Skeletal muscle satellite cell (primary cell): ENCODE results near the gene SPEG.
A peak's percentile ranks its signal among the peaks of the same experiment; 100 is the strongest.

Experiments used
- H3K27me3 ChIP-seq: 2 replicates; pipeline ENCODE4 v1.7.0; 2013; ENCODE audit warnings: low read length; ENCODE audit not compliant: control insufficient read depth, insufficient read depth
- H3K36me3 ChIP-seq: 2 replicates; pipeline ENCODE4 v1.7.0; 2013; ENCODE audit warnings: mild to moderate bottlenecking, control low read depth, low read length; ENCODE audit not compliant: insufficient read depth
- H3K4me1 ChIP-seq: 2 replicates; pipeline ENCODE4 v1.7.0; 2013; ENCODE audit warnings: low read length; ENCODE audit not compliant: control insufficient read depth, insufficient read depth
- H3K4me2 ChIP-seq: 2 replicates; pipeline ENCODE4 v1.7.0; 2013; ENCODE audit warnings: mild to moderate bottlenecking, low read length
- H3K4me3 ChIP-seq: 2 replicates; pipeline ENCODE4 v1.7.0; 2013; ENCODE audit warnings: low read length
- H3K9ac ChIP-seq: 2 replicates; pipeline ENCODE4 v1.7.0; 2013; ENCODE audit warnings: mild to moderate bottlenecking, low read depth, low read length, moderate library complexity
- H3K9me3 ChIP-seq: replicated peaks from 2 replicates; pipeline ENCODE4 v1.7.0; 2013; ENCODE audit warnings: mild to moderate bottlenecking, control low read depth, low read length

SPEG gene

DNA sequence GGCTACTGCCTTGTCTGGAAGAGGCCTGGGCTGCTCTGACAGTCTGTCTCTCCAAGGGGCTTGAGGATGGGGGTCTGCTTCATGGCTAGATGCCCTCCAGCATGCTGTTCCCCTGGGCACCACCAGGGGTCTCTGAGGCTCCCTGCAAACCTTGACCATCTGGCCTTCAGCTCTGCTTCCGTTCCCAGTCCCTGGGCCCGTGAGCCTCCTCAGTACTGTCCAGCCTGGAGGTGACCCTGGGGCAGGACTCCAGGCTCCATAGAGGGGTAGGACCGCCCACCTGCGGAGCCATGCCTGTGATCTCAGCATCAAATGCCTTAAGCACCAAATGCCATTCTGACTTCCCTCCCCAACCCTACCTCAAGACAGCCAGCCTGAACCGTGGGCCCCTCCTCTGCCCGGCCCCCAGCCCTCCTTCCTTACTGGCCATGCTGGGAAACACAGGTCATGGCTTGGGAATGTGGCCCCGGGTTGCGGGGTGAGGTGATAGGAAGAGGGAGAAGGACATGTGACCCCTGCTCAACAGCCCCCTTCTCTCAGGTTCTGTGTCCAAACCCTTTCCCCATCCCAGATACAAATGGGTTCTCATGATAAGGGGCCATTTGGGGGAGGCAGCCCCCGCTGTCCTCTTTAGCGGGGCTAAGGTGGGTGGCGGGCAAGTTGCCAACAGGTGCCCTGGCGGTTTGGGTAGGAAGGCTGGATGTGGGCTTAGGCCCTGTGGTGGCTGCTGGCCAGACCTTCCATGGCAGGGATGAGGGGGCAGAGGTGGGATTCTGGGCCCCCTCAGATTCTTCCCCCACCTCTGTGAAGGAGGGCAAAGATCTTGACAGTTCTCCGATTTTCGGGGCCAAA lies 25.0 kb downstream of the SPEG start:
- Histone ChIP-seq H3K4me2 (peak overlapping the region; percentile 31), H3K4me3 (no peak overlapping the region), H3K36me3 (peaks cover 5% of the 10 kb centered on the region), H3K9me3 (no peaks in the 10 kb centered on the region), H3K4me1 (peaks cover 19% of the 10 kb centered on the region), H3K27me3 (no peaks in the 10 kb centered on the region), H3K9ac (peak overlapping the region; percentile 32)

GRCh38 chr2:219460424-219460926 lies 25.8 kb downstream of the SPEG start:
- no peaks in the 10 kb centered on the region for H3K27me3 ChIP-seq
- H3K4me3 ChIP-seq, result peak overlapping the region; percentile 24
- peaks cover 5% of the 10 kb centered on the region for H3K36me3 ChIP-seq
- H3K4me2 ChIP-seq, result peak overlapping the region; percentile 31
- H3K9ac ChIP-seq, result peak overlapping the region; percentile 32
- H3K9me3 ChIP-seq, result no peaks in the 10 kb centered on the region
- peaks cover 19% of the 10 kb centered on the region for H3K4me1 ChIP-seq

GRCh38 chr2:219461047-219461514 lies 26.4 kb downstream of the SPEG start:
- peaks cover 19% of the 10 kb centered on the region for H3K4me1 ChIP-seq
- no peaks in the 10 kb centered on the region for H3K9me3 ChIP-seq
- H3K27me3 ChIP-seq, result no peaks in the 10 kb centered on the region
- peaks cover 5% of the 10 kb centered on the region for H3K36me3 ChIP-seq
- no peak overlapping the region for H3K4me3 ChIP-seq
- H3K4me2 ChIP-seq, result peak overlapping the region; percentile 31
- no peak overlapping the region for H3K9ac ChIP-seq

- H3K27me3 ChIP-seq, result no peaks in the 10 kb centered on the region
Measured at GRCh38 chr2:219461669-219462068, 27.0 kb downstream of the SPEG start.

DNA sequence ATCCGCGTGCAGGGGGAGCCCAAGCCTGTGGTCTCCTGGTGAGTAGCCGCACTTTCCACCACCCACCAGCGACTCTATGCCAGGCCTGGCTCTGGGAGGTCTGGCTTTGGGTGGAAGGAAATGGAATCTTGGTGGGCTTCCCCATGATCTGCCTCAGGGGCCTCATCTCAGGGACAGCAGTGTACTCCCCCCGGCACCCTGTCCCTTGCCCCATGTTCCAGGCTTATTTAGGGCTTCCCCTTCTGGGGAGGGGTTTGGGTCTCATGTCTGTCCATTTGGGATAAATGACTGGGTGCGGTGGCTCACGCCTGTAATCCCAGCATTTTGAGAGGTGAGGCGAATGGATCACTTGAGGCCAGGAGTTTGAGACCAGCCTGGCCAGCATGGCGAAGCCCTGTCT lies 27.7 kb downstream of the SPEG start:
- H3K4me1 ChIP-seq, result peaks cover 19% of the 10 kb centered on the region
- no peaks in the 10 kb centered on the region for H3K27me3 ChIP-seq
- H3K36me3 ChIP-seq, result peaks cover 11% of the 10 kb centered on the region

More at GRCh38 chr2:219461669-219462068, 27.0 kb downstream of the SPEG start:
- Histone ChIP-seq H3K9ac (no peak overlapping the region), H3K4me1 (peaks cover 19% of the 10 kb centered on the region), H3K4me3 (no peak overlapping the region), H3K9me3 (no peaks in the 10 kb centered on the region), H3K36me3 (peaks cover 5% of the 10 kb centered on the region), H3K4me2 (no peak overlapping the region)

GRCh38 chr2:219464286-219465032 lies 29.8 kb downstream of the SPEG start:
- Histone ChIP-seq H3K27me3 (no peaks in the 10 kb centered on the region), H3K4me1 (peaks cover 28% of the 10 kb centered on the region), H3K9me3 (no peaks in the 10 kb centered on the region), H3K4me2 (no peak overlapping the region), H3K4me3 (no peak overlapping the region), H3K9ac (no peak overlapping the region), H3K36me3 (peaks cover 17% of the 10 kb centered on the region)

More for the DNA sequence above, 27.7 kb downstream of the SPEG start:
- Histone ChIP-seq H3K9me3 (no peaks in the 10 kb centered on the region), H3K4me2 (no peak overlapping the region), H3K4me3 (no peak overlapping the region), H3K9ac (no peak overlapping the region)

- no peaks in the 10 kb centered on the region for H3K9me3 ChIP-seq
- no peak overlapping the region for H3K4me2 ChIP-seq
- no peak overlapping the region for H3K4me3 ChIP-seq
- peaks cover 17% of the 10 kb centered on the region for H3K36me3 ChIP-seq
- H3K4me1 ChIP-seq, result peaks cover 19% of the 10 kb centered on the region
- H3K9ac ChIP-seq, result no peak overlapping the region
- H3K27me3 ChIP-seq, result no peaks in the 10 kb centered on the region
Measured at GRCh38 chr2:219465659-219466561, 31.3 kb downstream of the SPEG start.

DNA sequence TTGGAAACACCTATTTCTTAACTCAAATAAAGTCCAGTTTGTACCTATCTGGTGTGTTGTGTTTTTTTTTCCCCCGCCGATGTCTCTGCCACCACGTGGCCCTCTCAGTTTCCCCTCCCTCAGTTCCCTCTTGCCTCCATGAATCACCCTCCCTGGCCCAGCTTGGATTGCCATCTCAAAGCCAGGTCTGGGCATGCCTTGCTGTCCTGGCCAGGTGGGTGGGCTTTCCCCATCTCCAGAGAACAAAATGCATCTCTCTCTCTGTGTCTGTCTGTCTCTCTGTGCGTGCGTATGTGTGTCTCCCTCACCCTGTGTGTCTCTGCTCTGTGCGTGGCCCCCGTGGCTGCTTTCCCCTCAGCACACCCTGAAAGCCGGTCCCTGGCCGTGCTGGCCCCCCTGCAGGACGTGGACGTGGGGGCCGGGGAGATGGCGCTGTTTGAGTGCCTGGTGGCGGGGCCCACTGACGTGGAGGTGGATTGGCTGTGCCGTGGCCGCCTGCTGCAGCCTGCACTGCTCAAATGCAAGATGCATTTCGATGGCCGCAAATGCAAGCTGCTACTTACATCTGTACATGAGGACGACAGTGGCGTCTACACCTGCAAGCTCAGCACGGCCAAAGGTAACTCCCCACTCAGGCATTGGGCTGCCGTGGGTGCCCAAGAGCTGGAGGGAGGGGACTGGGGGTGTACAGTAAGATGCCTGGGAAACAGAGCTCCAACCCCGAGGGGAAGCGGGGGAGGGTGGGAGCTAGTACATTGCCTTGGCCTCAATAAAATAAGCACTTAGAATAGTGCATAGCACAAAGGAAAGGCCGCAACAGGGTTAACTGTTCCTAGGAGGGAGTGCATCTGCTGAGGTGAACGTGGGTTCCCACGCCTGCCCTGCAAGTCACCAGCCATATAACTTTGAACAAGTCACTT lies 32.4 kb downstream of the SPEG start:
- H3K4me1 ChIP-seq, result peaks cover 14% of the 10 kb centered on the region
- H3K27me3 ChIP-seq, result no peaks in the 10 kb centered on the region
- no peaks in the 10 kb centered on the region for H3K9me3 ChIP-seq
- no peak overlapping the region for H3K9ac ChIP-seq
- H3K36me3 ChIP-seq, result peaks cover 16% of the 10 kb centered on the region
- no peak overlapping the region for H3K4me2 ChIP-seq
- H3K4me3 ChIP-seq, result no peak overlapping the region

- H3K4me1 ChIP-seq, result peaks cover 14% of the 10 kb centered on the region
- no peak overlapping the region for H3K4me3 ChIP-seq
- H3K4me2 ChIP-seq, result no peak overlapping the region
- no peak overlapping the region for H3K9ac ChIP-seq
- H3K36me3 ChIP-seq, result peaks cover 12% of the 10 kb centered on the region
- no peaks in the 10 kb centered on the region for H3K9me3 ChIP-seq
- H3K27me3 ChIP-seq, result no peaks in the 10 kb centered on the region
Measured at GRCh38 chr2:219467736-219468075, 33.1 kb downstream of the SPEG start.

GRCh38 chr2:219468410-219469185 lies 34.0 kb downstream of the SPEG start:
- H3K27me3 ChIP-seq, result no peaks in the 10 kb centered on the region
- H3K9me3 ChIP-seq, result no peaks in the 10 kb centered on the region
- peaks cover 12% of the 10 kb centered on the region for H3K36me3 ChIP-seq
- no peak overlapping the region for H3K4me3 ChIP-seq
- no peak overlapping the region for H3K9ac ChIP-seq
- no peak overlapping the region for H3K4me2 ChIP-seq
- H3K4me1 ChIP-seq, result peaks cover 14% of the 10 kb centered on the region
